Measurements from ENCODE around the gene OSBPL10.

Gene OSBPL10

GRCh38 chr3:31772758-31773473, 208.1 kb downstream of the OSBPL10 start:
- H3K4me3 ChIP-seq (ENCODE audit: low read depth, low read length), result no peak overlapping the region
- no peak for DNase-seq (ENCODE audit: low read depth)
- TF ChIP-seq CTCF (conservative IDR thresholded peaks at IDR 0.05; ENCODE audit: low read depth, low read length), result no peak

GRCh38 chr3:31772272-31772671, 208.8 kb downstream of the OSBPL10 start:
- DNase-seq (ENCODE audit: low read depth), result no peak
- TF ChIP-seq CTCF (conservative IDR thresholded peaks at IDR 0.05; ENCODE audit: low read depth, low read length), result no peak
- no peak overlapping the region for H3K4me3 ChIP-seq (ENCODE audit: low read depth, low read length)

GRCh38 chr3:31770822-31771326, 210.2 kb downstream of the OSBPL10 start:
- no peak overlapping the region for H3K4me3 ChIP-seq (ENCODE audit: low read depth, low read length)
- peak; percentile 23 for DNase-seq (ENCODE audit: low read depth)
- no peak for TF ChIP-seq CTCF (conservative IDR thresholded peaks at IDR 0.05; ENCODE audit: low read depth, low read length)

GRCh38 chr3:31768479-31769125, 212.5 kb downstream of the OSBPL10 start:
- peak; percentile 77 for TF ChIP-seq CTCF (conservative IDR thresholded peaks at IDR 0.05; ENCODE audit: low read depth, low read length)
- DNase-seq (ENCODE audit: low read depth), result peak; percentile 73
- H3K4me3 ChIP-seq (ENCODE audit: low read depth, low read length), result no peak overlapping the region

- H3K4me3 ChIP-seq (ENCODE audit: low read depth, low read length), result no peak overlapping the region
- no peak for TF ChIP-seq CTCF (conservative IDR thresholded peaks at IDR 0.05; ENCODE audit: low read depth, low read length)
- DNase-seq (ENCODE audit: low read depth), result no peak
Observed at GRCh38 chr3:31767920-31768319, 213.1 kb downstream of the OSBPL10 start.

- TF ChIP-seq CTCF (conservative IDR thresholded peaks at IDR 0.05; ENCODE audit: low read depth, low read length), result no peak
- no peak overlapping the region for H3K4me3 ChIP-seq (ENCODE audit: low read depth, low read length)
- DNase-seq (ENCODE audit: low read depth), result no peak
Observed at GRCh38 chr3:31766669-31767068, 214.4 kb downstream of the OSBPL10 start.

All from choroid plexus epithelial cell (primary cell).